CD4-positive, alpha-beta T cell (primary cell): ENCODE measurements around the gene SDK2. TPM values are rescaled to one million over a fixed set of nuclear protein-coding genes. Genes with fewer than 3 reads are reported as not detected.

Experiments
- ATAC-seq: fragments of 200-7000 bp; cut with Tn5 transposase; one replicate; pipeline ENCODE4 v1.10.0; 2022; ENCODE audit warnings: mild to moderate bottlenecking; ENCODE audit not compliant: poor library complexity
- CTCF ChIA-PET: fragments of 350-600 bp; sonication (Branson Sonifier 250); formaldehyde crosslinking; loops from one replicate; lab custom pipeline; 2021; ENCODE audit warnings: antibody characterized with exemption, inconsistent platforms; lab: Charles Lee
- POLR2A ChIA-PET: fragments of 350-600 bp; sonication (Branson Sonifier 250); formaldehyde crosslinking; loops from one replicate; lab custom pipeline; 2021; ENCODE audit warnings: antibody characterized with exemption, inconsistent platforms; lab: Charles Lee
- DNase-seq, 14 experiments: peaks; one replicate each; pipeline ENCODE4 v3.0.0-alpha.2; 2013 to 2020; ENCODE audit warnings: mixed read lengths in 2 of 14
- H3K27ac ChIP-seq, 2 donors: one replicate each; pipeline versions ENCODE4 v1.5.1 to v1.7.0; 2013; ENCODE audit warnings: low read length in 2 of 2, low read depth in 1 of 2, mild to moderate bottlenecking in 1 of 2
- H3K27me3 ChIP-seq, 2 experiments: 1 replicate in 1 of 2; 2 replicates in 1 of 2; pipeline versions ENCODE4 v1.6.1 to v1.7.0; 2013; ENCODE audit warnings: low read length in 2 of 2, control low read depth in 1 of 2, mild to moderate bottlenecking in 1 of 2, moderate library complexity in 1 of 2; ENCODE audit not compliant: insufficient read depth in 2 of 2, control insufficient read depth in 1 of 2
- H3K36me3 ChIP-seq: one replicate; pipeline ENCODE4 v1.6.1; 2013; ENCODE audit warnings: low read length, control low read depth; ENCODE audit not compliant: insufficient read depth
- H3K4me1 ChIP-seq: one replicate; pipeline ENCODE4 v1.6.1; 2013; ENCODE audit warnings: low read length, control low read depth; ENCODE audit not compliant: insufficient read depth
- H3K4me3 ChIP-seq: one replicate; pipeline ENCODE4 v1.5.1; 2013; ENCODE audit warnings: mild to moderate bottlenecking, low read length, moderate library complexity
- H3K9me3 ChIP-seq, 2 experiments: 1 replicate in 1 of 2; 2 replicates in 1 of 2; pipeline versions ENCODE4 v1.6.1 to v1.7.0; 2013; ENCODE audit warnings: low read length in 2 of 2, mild to moderate bottlenecking in 2 of 2, control low read depth in 1 of 2, moderate library complexity in 1 of 2; ENCODE audit not compliant: control insufficient read depth in 1 of 2, insufficient read depth in 1 of 2
- H3K27ac Mint-ChIP-seq: one replicate; pipeline ENCODE4 v1.8.0; 2020; ENCODE audit warnings: mixed read lengths
- H3K27me3 Mint-ChIP-seq: one replicate; pipeline ENCODE4 v1.8.0; 2021; ENCODE audit warnings: mixed read lengths
- H3K36me3 Mint-ChIP-seq: one replicate; pipeline ENCODE4 v1.8.0; 2021; ENCODE audit warnings: low read depth, mixed read lengths
- H3K4me1 Mint-ChIP-seq: one replicate; pipeline ENCODE4 v1.8.0; 2021; ENCODE audit warnings: low read depth, mixed read lengths
- H3K4me3 Mint-ChIP-seq: one replicate; pipeline ENCODE4 v1.8.0; 2020; ENCODE audit warnings: mild to moderate bottlenecking, mixed read lengths
- H3K9me3 Mint-ChIP-seq: one replicate; pipeline ENCODE4 v1.8.0; 2020; ENCODE audit warnings: mixed read lengths
- CTCF ChIP-seq: fragments of 200-600 bp; IDR thresholded peaks from one replicate; pipeline ENCODE4 v1.8.0; 2022; ENCODE audit warnings: antibody characterized with exemption, mild to moderate bottlenecking
- intact Hi-C, 2 experiments: fragments of 100-400 bp; cut with DNase I in 1 of 2; cut with micrococcal nuclease in 1 of 2; formaldehyde crosslinking; loops; one replicate each; pipeline versions ENCODE4 v1.15.1 to v1.9.0; 2023 to 2025; cut with DNase I, micrococcal nuclease
- total RNA-seq, 174 experiments: library from RNA in 2 of 174; stranded (reverse) in 2 of 174; gene quantifications; one replicate each; pipeline ENCODE4 v1.2.3 and lab custom pipeline; 2021 to 2026

The SDK2 gene
- total RNA-seq, 2 experiments from 2014 or later: 8.1 to 8.2 TPM

GRCh38 chr17:73376152-73376551 lies 268.1 kb downstream of the SDK2 start:
- no peaks in the 10 kb centered on the region for H3K27me3 Mint-ChIP-seq
- H3K27ac ChIP-seq: no peak overlapping the region
- no peak overlapping the region for H3K27ac Mint-ChIP-seq
- no peaks in the 10 kb centered on the region for H3K9me3 Mint-ChIP-seq
- H3K4me3 Mint-ChIP-seq: no peak overlapping the region
- ChIA-PET POLR2A (no interaction called here), CTCF (no interaction called here)
- H3K4me1 Mint-ChIP-seq: no peaks in the 10 kb centered on the region
- intact Hi-C loops: no loop called here
- no peaks in the 10 kb centered on the region for H3K9me3 ChIP-seq
- H3K36me3 ChIP-seq: no peaks in the 10 kb centered on the region
- TF ChIP-seq CTCF: no peak
- DNase-seq (no peak), ATAC-seq (no peak)
- no peaks in the 10 kb centered on the region for H3K27me3 ChIP-seq
- H3K4me3 ChIP-seq: no peak overlapping the region
- no peaks in the 10 kb centered on the region for H3K4me1 ChIP-seq
- H3K36me3 Mint-ChIP-seq: no peaks in the 10 kb centered on the region

GRCh38 chr17:73371836-73372235 lies 272.4 kb downstream of the SDK2 start:
- Mint-ChIP-seq H3K27ac (no peak overlapping the region), H3K4me1 (no peaks in the 10 kb centered on the region), H3K27me3 (no peaks in the 10 kb centered on the region), H3K9me3 (no peaks in the 10 kb centered on the region), H3K36me3 (no peaks in the 10 kb centered on the region), H3K4me3 (no peak overlapping the region)
- Histone ChIP-seq H3K4me3 (no peak overlapping the region), H3K9me3 (no peaks in the 10 kb centered on the region), H3K27ac (no peak overlapping the region), H3K4me1 (no peaks in the 10 kb centered on the region), H3K27me3 (no peaks in the 10 kb centered on the region), H3K36me3 (no peaks in the 10 kb centered on the region)
- TF ChIP-seq CTCF: no peak
- CTCF ChIA-PET: interaction anchor here (1.2 to 3.7 kb wide), 2 partner anchors 115 to 645 kb away, joined by 3 to 39 read pairs; no protein-coding TSS in a partner anchor
- POLR2A ChIA-PET: interaction anchor here (0.6 kb wide), 1 partner anchor 386 kb away, joined by 3 read pairs; no protein-coding TSS in a partner anchor
- no peak for DNase-seq
- intact Hi-C loops: loop anchor here (2.0 to 5.0 kb wide), 2 partner anchors 390 to 811 kb away; no protein-coding TSS in a partner anchor
- ATAC-seq: no peak

GRCh38 chr17:73371285-73371684 lies 273.0 kb downstream of the SDK2 start:
- intact Hi-C loops: loop anchor here (2.0 to 5.0 kb wide), 2 partner anchors 389 to 810 kb away; no protein-coding TSS in a partner anchor

More at GRCh38 chr17:73371285-73371684, 273.0 kb downstream of the SDK2 start:
- H3K4me3 Mint-ChIP-seq: no peak overlapping the region
- H3K27ac Mint-ChIP-seq: no peak overlapping the region
- ATAC-seq (no peak), DNase-seq (no peak)
- Histone ChIP-seq H3K36me3 (no peaks in the 10 kb centered on the region), H3K4me3 (no peak overlapping the region), H3K4me1 (no peaks in the 10 kb centered on the region), H3K9me3 (no peaks in the 10 kb centered on the region), H3K27ac (no peak overlapping the region), H3K27me3 (no peaks in the 10 kb centered on the region)
- no peak for TF ChIP-seq CTCF
- CTCF ChIA-PET: interaction anchor here (1.2 to 3.7 kb wide), 2 partner anchors 115 to 645 kb away, joined by 3 to 39 read pairs; no protein-coding TSS in a partner anchor
- POLR2A ChIA-PET: no interaction called here
- no peaks in the 10 kb centered on the region for H3K36me3 Mint-ChIP-seq
- no peaks in the 10 kb centered on the region for H3K4me1 Mint-ChIP-seq
- no peaks in the 10 kb centered on the region for H3K27me3 Mint-ChIP-seq
- no peaks in the 10 kb centered on the region for H3K9me3 Mint-ChIP-seq
